Left ventricle myocardium inferior (tissue), 1 donor: Measurements from ENCODE around the gene TMSB4X. TPM values are rescaled to one million over a fixed set of nuclear protein-coding genes. Genes with fewer than 3 reads are reported as not detected.
A peak's percentile ranks its signal among the peaks of the same experiment; 100 is the strongest.
"Not testable (repeated sequence)": the region's sequence is repeated elsewhere in the genome, so short reads cannot be mapped to it uniquely, and the experiment has no call there.

Source experiments
- DNase-seq: peaks from one replicate; pipeline ENCODE4 v3.0.0-alpha.2; 2020
- H3K27ac ChIP-seq: fragments of 200-600 bp; replicated peaks from 2 replicates; pipeline ENCODE4 v1.8.0; 2021
- H3K27me3 ChIP-seq: fragments of 200-600 bp; 2 replicates; pipeline ENCODE4 v1.8.0; 2021; ENCODE audit warnings: low read depth
- H3K36me3 ChIP-seq: fragments of 200-600 bp; 2 replicates; pipeline ENCODE4 v1.8.0; 2021
- H3K4me1 ChIP-seq: fragments of 200-600 bp; 2 replicates; pipeline ENCODE4 v1.8.0; 2021
- H3K4me3 ChIP-seq: fragments of 200-600 bp; 2 replicates; pipeline ENCODE4 v1.8.0; 2021; ENCODE audit warnings: mild to moderate bottlenecking, moderate library complexity
- H3K9me3 ChIP-seq: fragments of 200-600 bp; replicated peaks from 2 replicates; pipeline ENCODE4 v1.8.0; 2021
- intact Hi-C: fragments of 100-400 bp; cut with micrococcal nuclease; formaldehyde crosslinking; loops from one replicate; pipeline ENCODE4 v1.11.0; 2022
- total RNA-seq: library from RNA; stranded (reverse); fragmentation: NEBNext Ultra II Directional; extraction: Animal tissue kit (Norgen Biotek cat#: 25700); gene quantifications from one replicate; pipeline ENCODE4 v1.2.1, GENCODE V29; 2021
- TF ChIP-seq, protein P1 (sequence below): fragments of 200-600 bp; IDR thresholded peaks from 2 replicates; pipeline ENCODE4 v1.8.0; 2021; ENCODE audit warnings: antibody characterized with exemption, mild to moderate bottlenecking, borderline replicate concordance
- donor health status: DM: no; HTN: yes; CAD: no; lungs with severe emphysema.

Gene TMSB4X
- total RNA-seq, 1 donor from 2014 or later = 955 TPM

DNA sequence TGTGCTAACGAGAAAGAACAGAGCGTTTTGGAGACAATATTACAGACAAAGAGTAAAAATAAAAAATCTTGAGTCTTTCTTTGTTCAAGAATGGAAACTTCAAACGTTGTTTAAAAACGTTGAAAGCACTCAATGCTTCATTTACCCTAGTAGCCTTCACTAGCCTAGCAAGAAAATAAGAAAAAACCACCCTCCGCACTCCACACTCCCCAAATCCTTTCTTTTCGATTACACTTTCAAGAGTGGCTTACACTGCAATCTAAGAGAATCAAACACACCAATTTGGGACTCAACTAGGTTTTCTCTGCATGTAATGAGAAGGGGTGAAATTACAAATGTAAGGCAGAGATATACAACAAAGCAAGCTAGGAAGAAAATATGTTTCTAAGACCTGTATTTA, 4.7 kb downstream of the TMSB4X start:
- Histone ChIP-seq H3K4me1 (peaks cover 7% of the 10 kb centered on the region), H3K9me3 (no peaks in the 10 kb centered on the region), H3K36me3 (peaks cover 8% of the 10 kb centered on the region), H3K27ac (peak overlapping the region; percentile 94), H3K27me3 (no peaks in the 10 kb centered on the region), H3K4me3 (no peak overlapping the region)
- DNase-seq = no peak
- TF ChIP-seq, protein P1, sequence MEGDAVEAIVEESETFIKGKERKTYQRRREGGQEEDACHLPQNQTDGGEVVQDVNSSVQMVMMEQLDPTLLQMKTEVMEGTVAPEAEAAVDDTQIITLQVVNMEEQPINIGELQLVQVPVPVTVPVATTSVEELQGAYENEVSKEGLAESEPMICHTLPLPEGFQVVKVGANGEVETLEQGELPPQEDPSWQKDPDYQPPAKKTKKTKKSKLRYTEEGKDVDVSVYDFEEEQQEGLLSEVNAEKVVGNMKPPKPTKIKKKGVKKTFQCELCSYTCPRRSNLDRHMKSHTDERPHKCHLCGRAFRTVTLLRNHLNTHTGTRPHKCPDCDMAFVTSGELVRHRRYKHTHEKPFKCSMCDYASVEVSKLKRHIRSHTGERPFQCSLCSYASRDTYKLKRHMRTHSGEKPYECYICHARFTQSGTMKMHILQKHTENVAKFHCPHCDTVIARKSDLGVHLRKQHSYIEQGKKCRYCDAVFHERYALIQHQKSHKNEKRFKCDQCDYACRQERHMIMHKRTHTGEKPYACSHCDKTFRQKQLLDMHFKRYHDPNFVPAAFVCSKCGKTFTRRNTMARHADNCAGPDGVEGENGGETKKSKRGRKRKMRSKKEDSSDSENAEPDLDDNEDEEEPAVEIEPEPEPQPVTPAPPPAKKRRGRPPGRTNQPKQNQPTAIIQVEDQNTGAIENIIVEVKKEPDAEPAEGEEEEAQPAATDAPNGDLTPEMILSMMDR = no peak
- intact Hi-C loops = loop anchor here (10.0 kb wide), 1 partner anchor 505 kb away; no protein-coding TSS in a partner anchor

DNA sequence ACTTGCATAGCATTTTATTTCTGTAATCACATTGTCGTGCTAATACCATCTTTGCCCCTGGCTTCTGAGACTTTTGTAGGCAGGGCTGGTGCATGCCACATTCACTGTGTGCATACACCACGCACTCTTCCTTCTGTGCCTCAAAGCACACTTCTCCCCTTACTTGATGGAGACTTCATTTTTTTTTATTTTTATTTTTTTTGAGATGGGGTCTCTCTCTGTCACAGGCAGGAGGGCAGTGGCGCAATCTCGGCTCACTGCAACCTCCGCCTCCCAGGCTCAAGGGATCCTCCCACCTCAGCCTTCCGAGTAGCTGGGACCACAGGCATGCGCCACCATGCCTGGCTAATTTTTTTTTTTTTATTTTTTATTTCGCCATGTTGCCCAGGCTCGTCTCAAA, 5.1 kb downstream of the TMSB4X start:
- peak overlapping the region; percentile 94 for H3K27ac ChIP-seq
- H3K36me3 ChIP-seq, H3K4me1 ChIP-seq, H3K4me3 ChIP-seq, intact Hi-C loops, H3K27me3 ChIP-seq, H3K9me3 ChIP-seq, DNase-seq: not testable (repeated sequence)

DNA sequence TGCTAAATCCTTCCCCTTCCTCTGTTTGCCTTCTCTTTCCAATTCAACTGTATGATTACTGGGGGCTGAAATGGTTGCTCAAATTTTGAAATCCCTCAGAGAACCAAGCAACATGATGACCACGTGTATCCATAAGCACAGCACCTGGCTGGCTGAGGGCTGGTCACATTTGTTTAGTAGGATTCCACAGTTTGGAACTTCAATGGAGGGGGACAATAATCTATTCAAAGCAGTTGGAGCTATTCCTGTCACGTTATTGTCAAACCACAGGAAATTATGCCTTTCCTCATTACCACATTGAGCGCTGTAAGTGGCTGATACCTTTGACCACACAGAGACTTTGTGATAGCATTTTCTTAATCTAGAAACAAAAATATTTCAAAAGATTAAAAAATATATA, 7.0 kb downstream of the TMSB4X start:
- Histone ChIP-seq H3K36me3 (peaks cover 6% of the 10 kb centered on the region), H3K27me3 (no peaks in the 10 kb centered on the region), H3K9me3 (no peaks in the 10 kb centered on the region), H3K4me1 (no peaks in the 10 kb centered on the region), H3K4me3 (no peak overlapping the region), H3K27ac (peak overlapping the region; percentile 46)
- intact Hi-C loops = no loop called here
- DNase-seq = no peak
- TF ChIP-seq, protein P1 = no peak

DNA sequence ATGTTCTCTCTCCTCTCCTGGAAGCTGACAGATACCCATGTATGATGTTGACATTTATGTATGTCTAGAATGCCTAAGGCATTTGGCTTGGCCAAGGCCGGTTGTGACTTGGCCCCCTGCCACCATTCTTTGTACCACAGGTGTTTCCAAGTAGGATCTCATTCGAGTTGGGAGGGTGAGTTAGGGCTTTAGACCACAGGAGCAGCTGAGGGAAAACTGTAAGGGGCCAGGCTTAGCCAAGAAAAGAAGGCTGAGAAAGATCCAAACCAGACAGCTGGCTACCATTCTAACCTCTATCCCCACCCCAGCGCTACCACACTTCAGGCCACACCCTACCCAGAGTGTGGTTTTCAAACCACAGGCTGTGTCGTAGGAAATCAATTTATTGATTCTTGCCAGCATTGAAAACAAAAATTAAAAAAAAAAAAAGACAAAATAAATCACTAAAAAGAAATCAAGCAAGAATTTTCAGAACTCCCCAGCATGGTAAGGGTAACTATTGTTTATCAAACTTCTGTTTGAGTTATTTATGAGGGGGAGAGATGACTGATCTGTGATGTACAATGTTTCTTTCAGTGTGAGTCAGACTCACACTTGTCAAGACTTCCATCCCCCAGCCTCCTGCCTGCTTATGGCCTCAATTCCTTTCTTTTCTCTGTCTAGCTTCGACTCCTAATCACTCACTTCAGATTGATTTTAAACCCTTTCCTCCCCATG, 9.9 kb downstream of the TMSB4X start:
- no peak overlapping the region for H3K27ac ChIP-seq
- TF ChIP-seq, protein P1 = no peak
- no peak for DNase-seq

DNA sequence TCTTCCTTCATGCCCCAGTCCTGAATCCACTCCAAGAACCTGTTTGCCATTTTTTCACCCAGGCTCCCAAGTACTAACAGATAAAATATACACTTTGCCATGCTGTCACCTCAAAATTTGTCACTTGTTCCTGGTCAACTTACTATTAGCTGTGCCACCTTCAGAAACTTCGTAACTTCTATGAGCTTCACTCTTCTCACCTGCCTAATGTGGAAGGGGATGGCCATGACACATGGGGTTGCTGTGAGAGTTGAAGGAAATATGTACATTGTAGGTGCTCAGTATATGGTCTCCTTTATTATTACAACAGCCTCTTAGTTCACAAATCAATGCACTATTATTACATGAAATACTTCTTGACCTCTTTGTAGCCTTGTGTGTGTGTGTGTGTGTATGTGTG, 10.4 kb downstream of the TMSB4X start:
- H3K27ac ChIP-seq = no peak overlapping the region

More for the DNA sequence above, 9.9 kb downstream of the TMSB4X start:
- Histone ChIP-seq H3K36me3 (no peaks in the 10 kb centered on the region), H3K4me3 (no peak overlapping the region), H3K4me1 (peaks cover 16% of the 10 kb centered on the region), H3K27me3 (no peaks in the 10 kb centered on the region), H3K9me3 (no peaks in the 10 kb centered on the region)
- intact Hi-C loops = no loop called here

More for the DNA sequence above, 10.4 kb downstream of the TMSB4X start:
- peaks cover 17% of the 10 kb centered on the region for H3K4me1 ChIP-seq
- no peaks in the 10 kb centered on the region for H3K36me3 ChIP-seq
- H3K4me3 ChIP-seq = no peak overlapping the region
- no peak for DNase-seq
- H3K27me3 ChIP-seq = no peaks in the 10 kb centered on the region
- intact Hi-C loops = no loop called here
- TF ChIP-seq, protein P1 = no peak
- no peaks in the 10 kb centered on the region for H3K9me3 ChIP-seq
